ENCODE measurements around the gene RAB27A. TPM values are rescaled to one million over a fixed set of nuclear protein-coding genes. Genes with fewer than 3 reads are reported as not detected.

The RAB27A gene
- total and polyA plus RNA-seq, 2 of the 13 experiments (the other 11 are each of a cell fraction or from before 2014, with no cell fraction given), result 3.4 to 8.1 TPM

DNA sequence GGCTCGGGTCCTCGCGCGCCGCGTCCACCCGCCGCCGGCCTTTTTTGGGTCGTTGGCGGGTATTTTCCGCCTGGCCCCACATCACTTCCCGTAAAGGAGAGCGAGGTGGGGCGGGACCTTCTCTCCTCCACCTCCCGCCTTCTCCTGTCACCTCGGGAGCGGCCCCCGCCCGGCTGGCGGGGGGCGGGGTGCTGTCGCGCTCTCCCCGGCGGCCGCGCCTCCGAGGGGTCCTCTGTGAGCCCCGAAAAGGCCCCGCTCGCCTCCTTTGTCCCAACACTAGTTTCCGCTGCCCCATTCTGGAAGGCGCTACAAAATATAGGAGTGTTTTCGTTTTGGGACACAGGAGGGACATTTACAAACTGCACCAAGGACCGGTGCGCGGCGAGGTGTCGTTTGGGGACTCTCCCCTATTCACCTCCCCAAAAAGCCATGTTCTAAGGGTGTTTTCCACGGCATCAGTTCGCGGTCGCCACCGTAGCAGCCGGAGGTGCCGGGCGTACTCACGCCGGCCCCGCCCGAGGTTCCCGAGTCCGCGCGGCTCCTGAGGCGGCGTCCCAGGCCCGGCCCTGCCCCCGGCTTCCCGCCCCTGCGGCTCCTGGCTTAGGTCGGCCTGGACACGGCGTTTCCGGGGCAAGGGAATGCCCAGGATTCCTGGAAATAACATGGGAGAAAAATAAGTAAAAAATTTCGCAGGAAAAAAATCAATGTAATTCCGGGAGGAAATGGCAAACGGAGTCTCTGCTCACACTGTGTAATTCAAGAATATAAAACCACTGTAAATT is at the start of gene RAB27A (continued):
- TF ChIP-seq ZNF382 (CRISPR knock-in tag; IDR thresholded peaks at IDR 0.05; ENCODE audit: borderline replicate concordance), result no peak
- TF ChIP-seq, protein P1, sequence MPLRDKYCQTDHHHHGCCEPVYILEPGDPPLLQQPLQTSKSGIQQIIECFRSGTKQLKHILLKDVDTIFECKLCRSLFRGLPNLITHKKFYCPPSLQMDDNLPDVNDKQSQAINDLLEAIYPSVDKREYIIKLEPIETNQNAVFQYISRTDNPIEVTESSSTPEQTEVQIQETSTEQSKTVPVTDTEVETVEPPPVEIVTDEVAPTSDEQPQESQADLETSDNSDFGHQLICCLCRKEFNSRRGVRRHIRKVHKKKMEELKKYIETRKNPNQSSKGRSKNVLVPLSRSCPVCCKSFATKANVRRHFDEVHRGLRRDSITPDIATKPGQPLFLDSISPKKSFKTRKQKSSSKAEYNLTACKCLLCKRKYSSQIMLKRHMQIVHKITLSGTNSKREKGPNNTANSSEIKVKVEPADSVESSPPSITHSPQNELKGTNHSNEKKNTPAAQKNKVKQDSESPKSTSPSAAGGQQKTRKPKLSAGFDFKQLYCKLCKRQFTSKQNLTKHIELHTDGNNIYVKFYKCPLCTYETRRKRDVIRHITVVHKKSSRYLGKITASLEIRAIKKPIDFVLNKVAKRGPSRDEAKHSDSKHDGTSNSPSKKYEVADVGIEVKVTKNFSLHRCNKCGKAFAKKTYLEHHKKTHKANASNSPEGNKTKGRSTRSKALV (CRISPR knock-in tag; IDR thresholded peaks at IDR 0.05), result 0 out of 2 replicates have a peak, but pooled peaks have one; percentile 8
- TF ChIP-seq KLF16 (CRISPR knock-in tag; IDR thresholded peaks at IDR 0.05), result no peak
- TF ChIP-seq SPEN (CRISPR knock-in tag; IDR thresholded peaks at IDR 0.05; ENCODE audit: low read depth), result peak; percentile 31
- TF ChIP-seq ATF7-NPFF (CRISPR knock-in tag; IDR thresholded peaks at IDR 0.05; ENCODE audit: low read depth), result peak; percentile 30; the same call in 1 of the 2 replicates
- 0 out of 2 replicates have a peak, but pooled peaks have one; percentile 41 for TF ChIP-seq NFKBIZ (CRISPR knock-in tag; IDR thresholded peaks at IDR 0.05)
- TF ChIP-seq ZNF350 (CRISPR knock-in tag; IDR thresholded peaks at IDR 0.05; ENCODE audit: borderline replicate concordance, low read depth), result no peak
- TF ChIP-seq, protein P2, sequence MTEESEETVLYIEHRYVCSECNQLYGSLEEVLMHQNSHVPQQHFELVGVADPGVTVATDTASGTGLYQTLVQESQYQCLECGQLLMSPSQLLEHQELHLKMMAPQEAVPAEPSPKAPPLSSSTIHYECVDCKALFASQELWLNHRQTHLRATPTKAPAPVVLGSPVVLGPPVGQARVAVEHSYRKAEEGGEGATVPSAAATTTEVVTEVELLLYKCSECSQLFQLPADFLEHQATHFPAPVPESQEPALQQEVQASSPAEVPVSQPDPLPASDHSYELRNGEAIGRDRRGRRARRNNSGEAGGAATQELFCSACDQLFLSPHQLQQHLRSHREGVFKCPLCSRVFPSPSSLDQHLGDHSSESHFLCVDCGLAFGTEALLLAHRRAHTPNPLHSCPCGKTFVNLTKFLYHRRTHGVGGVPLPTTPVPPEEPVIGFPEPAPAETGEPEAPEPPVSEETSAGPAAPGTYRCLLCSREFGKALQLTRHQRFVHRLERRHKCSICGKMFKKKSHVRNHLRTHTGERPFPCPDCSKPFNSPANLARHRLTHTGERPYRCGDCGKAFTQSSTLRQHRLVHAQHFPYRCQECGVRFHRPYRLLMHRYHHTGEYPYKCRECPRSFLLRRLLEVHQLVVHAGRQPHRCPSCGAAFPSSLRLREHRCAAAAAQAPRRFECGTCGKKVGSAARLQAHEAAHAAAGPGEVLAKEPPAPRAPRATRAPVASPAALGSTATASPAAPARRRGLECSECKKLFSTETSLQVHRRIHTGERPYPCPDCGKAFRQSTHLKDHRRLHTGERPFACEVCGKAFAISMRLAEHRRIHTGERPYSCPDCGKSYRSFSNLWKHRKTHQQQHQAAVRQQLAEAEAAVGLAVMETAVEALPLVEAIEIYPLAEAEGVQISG (CRISPR knock-in tag; IDR thresholded peaks at IDR 0.05), result peak; percentile 42
- TF ChIP-seq MYC (CRISPR knock-in tag; IDR thresholded peaks at IDR 0.05; ENCODE audit: borderline replicate concordance), result no peak
- no peak for TF ChIP-seq ELF3 (CRISPR knock-in tag; IDR thresholded peaks at IDR 0.05)
- TF ChIP-seq, protein P3, sequence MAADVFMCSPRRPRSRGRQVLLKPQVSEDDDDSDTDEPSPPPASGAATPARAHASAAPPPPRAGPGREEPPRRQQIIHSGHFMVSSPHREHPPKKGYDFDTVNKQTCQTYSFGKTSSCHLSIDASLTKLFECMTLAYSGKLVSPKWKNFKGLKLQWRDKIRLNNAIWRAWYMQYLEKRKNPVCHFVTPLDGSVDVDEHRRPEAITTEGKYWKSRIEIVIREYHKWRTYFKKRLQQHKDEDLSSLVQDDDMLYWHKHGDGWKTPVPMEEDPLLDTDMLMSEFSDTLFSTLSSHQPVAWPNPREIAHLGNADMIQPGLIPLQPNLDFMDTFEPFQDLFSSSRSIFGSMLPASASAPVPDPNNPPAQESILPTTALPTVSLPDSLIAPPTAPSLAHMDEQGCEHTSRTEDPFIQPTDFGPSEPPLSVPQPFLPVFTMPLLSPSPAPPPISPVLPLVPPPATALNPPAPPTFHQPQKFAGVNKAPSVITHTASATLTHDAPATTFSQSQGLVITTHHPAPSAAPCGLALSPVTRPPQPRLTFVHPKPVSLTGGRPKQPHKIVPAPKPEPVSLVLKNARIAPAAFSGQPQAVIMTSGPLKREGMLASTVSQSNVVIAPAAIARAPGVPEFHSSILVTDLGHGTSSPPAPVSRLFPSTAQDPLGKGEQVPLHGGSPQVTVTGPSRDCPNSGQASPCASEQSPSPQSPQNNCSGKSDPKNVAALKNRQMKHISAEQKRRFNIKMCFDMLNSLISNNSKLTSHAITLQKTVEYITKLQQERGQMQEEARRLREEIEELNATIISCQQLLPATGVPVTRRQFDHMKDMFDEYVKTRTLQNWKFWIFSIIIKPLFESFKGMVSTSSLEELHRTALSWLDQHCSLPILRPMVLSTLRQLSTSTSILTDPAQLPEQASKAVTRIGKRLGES (CRISPR knock-in tag; IDR thresholded peaks at IDR 0.05; ENCODE audit: borderline replicate concordance), result 0 out of 2 replicates have a peak, but pooled peaks have one; percentile 4
- no peak for TF ChIP-seq MZF1 (CRISPR knock-in tag; IDR thresholded peaks at IDR 0.05; ENCODE audit: borderline replicate concordance)
- no peak for TF ChIP-seq SAFB2 (CRISPR knock-in tag; IDR thresholded peaks at IDR 0.05; ENCODE audit: borderline replicate concordance, low read depth)
- TF ChIP-seq MTF2 (CRISPR knock-in tag; IDR thresholded peaks at IDR 0.05; ENCODE audit: borderline replicate concordance), result no peak
- no peak for TF ChIP-seq ZNF329 (CRISPR knock-in tag; IDR thresholded peaks at IDR 0.05; ENCODE audit: low read depth)
- no peak for TF ChIP-seq STAT5B (CRISPR knock-in tag; IDR thresholded peaks at IDR 0.05)
- TF ChIP-seq ZFX (CRISPR knock-in tag; IDR thresholded peaks at IDR 0.05; ENCODE audit: low read depth), result peak; percentile 61; the same call in 1 of the 2 replicates
- TF ChIP-seq BRCA1 (CRISPR knock-in tag; IDR thresholded peaks at IDR 0.05), result 0 out of 2 replicates have a peak, but pooled peaks have one; percentile 56
- TF ChIP-seq ZNF614 (CRISPR knock-in tag; IDR thresholded peaks at IDR 0.05; ENCODE audit: borderline replicate concordance), result no peak
- peak; percentile 79 for TF ChIP-seq GABPB1 (CRISPR knock-in tag; IDR thresholded peaks at IDR 0.05)
- peak; percentile 11; the same call in 1 of the 2 replicates for TF ChIP-seq IRF2 (CRISPR knock-in tag; IDR thresholded peaks at IDR 0.05)
- peak; percentile 42; the same call in 1 of the 2 replicates for TF ChIP-seq ZNF564 (CRISPR knock-in tag; IDR thresholded peaks at IDR 0.05)
